Measurements from ENCODE around the gene NECTIN3.

NECTIN3 gene

GRCh38 chr3:111087924-111088469 is 16.4 kb downstream of the NECTIN3 start:
- no peak for DNase-seq

DNA sequence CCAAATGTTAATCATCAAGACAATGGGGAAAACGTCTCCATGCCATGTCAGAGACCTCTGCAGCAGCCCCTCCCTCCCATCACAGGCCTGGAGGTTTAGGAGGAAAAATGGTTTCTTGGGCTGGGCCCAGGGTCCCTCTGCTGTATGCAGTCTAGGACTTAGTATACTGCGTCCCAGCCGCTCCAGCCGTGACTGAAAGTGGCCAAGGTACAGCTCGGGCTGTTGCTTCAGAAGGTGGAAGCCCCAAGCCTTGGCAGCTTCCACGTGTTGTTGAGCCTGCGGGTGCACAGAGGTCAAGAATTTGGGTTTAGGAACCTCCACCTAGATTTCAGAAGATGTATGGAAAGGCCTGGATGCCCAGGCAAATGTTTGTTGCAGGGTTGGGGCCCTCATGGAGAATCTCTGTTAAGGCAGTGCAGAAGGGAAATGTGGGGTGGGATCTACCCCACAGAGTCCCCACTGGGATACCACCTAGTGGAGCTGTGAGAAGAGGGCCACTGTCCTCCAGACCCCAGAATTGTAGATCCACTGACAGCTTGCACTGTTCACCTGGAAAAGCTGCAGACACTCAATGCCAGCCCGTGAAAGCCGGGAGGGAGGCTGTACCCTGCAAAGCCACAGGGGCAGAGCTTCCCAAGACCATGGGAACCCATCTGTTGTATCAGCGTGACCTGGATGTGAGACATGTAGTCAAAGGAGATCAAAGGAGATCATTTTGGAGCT is 25.0 kb downstream of the NECTIN3 start:
- DNase-seq = no peak

DNA sequence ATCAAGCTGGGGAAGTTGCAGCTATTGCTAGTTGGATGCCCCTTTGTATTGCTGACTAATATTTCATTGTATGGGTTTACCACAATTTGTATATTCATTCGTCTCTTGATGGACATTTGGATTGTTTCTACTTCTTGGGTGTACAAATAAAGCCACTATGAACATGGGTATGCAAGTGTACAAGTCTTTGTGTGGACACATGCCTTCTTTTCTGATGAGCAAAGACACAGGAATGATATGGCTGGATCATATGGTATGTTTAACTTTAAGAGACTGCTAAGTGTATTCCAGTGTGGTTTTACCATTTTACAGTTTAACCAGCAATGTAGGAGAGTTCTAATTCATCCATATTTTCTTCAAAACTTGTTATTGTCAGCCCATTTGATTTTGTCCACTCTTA is 32.2 kb downstream of the NECTIN3 start:
- no peak for DNase-seq

GRCh38 chr3:111106993-111107661 is 35.5 kb downstream of the NECTIN3 start:
- DNase-seq = no peak

DNA sequence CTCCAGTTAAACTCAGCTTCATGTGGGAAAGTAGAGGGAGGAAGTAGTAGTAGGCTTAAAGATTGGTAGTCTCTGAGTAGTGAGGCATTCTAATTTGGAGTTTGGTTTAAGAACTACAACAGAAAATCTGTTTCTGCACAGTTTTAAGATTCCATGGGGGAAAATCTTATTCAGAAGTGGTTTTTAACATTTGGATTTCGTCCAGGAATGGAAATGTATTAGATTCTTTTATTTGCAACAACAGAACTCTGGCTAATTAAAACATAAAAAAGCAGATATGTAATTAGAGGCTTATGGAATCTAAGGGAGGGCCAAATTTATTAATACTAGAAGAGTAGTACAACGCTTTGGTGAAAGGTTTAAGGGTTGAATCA is 36.0 kb downstream of the NECTIN3 start:
- DNase-seq = no peak

DNA sequence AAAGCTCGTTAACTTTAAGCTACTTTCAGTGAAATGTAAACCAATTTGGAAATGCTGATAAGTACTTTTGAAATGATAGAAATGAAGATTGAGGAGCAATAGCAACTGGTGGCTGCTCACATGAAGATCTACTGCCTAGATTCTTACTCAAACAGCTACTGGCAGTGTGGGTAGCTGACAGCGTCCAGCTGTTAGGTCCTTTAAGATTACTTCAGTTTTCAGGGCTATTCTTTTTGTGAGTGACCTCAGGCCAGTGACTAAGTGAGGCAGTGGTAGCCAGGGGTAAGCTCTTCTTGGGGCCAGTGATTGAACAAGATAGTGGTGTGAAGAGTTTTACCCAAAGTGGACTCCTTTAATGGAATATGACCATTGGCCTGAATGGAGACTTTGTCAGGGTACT is 41.3 kb downstream of the NECTIN3 start:
- no peak for DNase-seq

- DNase-seq = no peak
These were observed 57.3 kb downstream of the NECTIN3 start for GRCh38 chr3:111128884-111129283.

DNA sequence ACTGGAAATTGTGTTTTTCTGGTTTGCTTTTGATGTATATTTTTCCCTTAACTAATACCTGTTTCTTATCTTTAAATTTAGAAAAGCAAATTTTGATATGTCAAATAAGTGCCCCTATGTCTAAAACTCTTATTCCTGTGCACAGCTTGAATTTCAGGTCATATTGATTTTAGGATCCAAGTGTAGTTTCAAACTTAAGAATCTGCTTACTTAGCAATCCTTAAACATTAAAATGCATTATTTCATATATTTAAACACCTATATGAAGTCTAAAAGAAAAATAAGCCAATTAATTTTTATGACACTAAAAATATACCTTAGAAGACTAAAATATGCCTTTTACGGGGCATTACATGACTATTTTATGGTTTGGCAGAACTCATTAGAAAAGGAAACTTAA is 59.2 kb downstream of the NECTIN3 start:
- DNase-seq = no peak

GRCh38 chr3:111134302-111134701 is 62.7 kb downstream of the NECTIN3 start:
- DNase-seq = no peak

- DNase-seq = no peak
These were observed 79.8 kb downstream of the NECTIN3 start for GRCh38 chr3:111151438-111151837.

GRCh38 chr3:111152496-111152895 is 80.9 kb downstream of the NECTIN3 start:
- DNase-seq = no peak

DNA sequence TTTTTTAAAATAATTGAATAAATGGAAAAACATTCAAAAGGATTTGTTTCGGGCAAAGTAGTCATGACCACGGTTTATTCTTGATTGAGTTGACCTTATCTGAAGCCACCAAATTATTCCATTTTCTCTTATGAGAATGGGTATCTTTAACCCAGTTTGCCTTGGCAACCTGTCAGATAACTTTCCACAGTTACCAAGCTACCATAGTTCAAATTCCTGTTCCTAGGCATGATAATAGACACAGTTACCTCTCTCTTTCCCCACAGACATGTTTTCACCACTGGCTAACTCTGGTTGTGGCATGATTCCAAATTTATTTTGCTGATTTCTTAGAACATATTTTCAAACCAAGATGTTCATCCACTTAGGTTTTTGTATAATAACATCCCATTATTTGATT is 84.9 kb downstream of the NECTIN3 start:
- no peak for DNase-seq

GRCh38 chr3:111159391-111159790 is 87.8 kb downstream of the NECTIN3 start:
- DNase-seq = no peak

DNA sequence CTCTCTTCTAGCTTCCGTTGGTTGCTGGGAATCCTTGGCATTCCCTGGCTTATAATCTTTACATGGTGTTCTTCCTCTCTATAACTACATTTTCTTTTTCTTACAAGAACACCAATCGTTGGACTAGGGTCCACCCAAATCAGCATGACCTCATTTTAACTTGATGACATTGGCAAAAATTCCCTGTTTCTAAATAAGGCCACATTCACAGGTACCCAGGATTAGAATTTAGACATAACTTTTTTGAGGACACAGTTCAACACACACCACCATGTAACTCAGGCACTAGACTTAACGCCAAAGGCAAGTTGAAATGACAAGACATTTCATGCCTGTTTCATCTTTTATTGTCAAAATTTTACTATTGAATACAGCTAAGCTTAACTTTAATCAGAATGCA is 93.0 kb downstream of the NECTIN3 start:
- DNase-seq = no peak

GRCh38 chr3:111165411-111165810 is 93.8 kb downstream of the NECTIN3 start:
- no peak for DNase-seq

- no peak for DNase-seq
These were observed 101.8 kb downstream of the NECTIN3 start for GRCh38 chr3:111173328-111173900.

DNA sequence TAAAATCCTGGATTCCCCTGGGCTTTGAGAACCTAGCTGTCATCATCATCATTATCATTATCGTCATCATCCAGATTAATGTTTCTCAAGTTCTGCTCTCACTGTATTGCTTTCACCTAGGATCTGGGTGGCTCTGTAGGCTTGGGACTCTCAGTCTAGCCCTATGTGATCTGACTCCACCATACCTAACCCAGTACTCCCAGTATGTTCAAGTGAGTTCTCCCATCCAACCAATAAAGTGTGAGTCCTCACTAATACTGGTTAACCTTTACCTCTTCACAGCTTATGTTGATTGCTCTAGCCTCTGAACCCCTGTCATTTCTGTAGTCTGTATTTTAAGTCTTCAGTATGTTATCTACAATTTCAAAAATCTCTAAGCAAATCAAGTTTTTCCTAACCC is 102.3 kb downstream of the NECTIN3 start:
- DNase-seq = no peak

- DNase-seq = no peak
These were observed 118.9 kb downstream of the NECTIN3 start for GRCh38 chr3:111190518-111190917.

GRCh38 chr3:111193472-111193871 is 121.9 kb downstream of the NECTIN3 start:
- no peak for DNase-seq

- DNase-seq = no peak
These were observed 122.4 kb downstream of the NECTIN3 start for GRCh38 chr3:111194048-111194447.

DNA sequence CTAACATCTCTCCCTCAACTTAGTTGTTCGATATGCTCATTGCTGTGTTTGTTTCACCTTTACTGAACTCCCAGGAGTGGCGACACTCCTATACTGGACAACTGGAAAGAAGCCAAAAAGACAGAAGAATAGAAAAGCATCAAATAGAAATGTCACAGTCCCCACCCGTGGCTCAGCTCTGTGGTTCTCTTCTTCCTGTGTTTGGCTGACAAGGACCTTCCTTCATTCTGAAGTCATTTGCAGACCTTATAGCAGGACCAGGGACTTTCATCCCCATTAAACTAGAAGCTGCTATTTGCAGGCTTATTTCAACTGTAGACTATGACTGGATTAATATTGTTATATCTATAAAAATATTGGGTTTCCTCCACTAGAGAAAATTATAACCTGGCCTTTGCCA is 125.9 kb downstream of the NECTIN3 start:
- no peak for DNase-seq

DNA sequence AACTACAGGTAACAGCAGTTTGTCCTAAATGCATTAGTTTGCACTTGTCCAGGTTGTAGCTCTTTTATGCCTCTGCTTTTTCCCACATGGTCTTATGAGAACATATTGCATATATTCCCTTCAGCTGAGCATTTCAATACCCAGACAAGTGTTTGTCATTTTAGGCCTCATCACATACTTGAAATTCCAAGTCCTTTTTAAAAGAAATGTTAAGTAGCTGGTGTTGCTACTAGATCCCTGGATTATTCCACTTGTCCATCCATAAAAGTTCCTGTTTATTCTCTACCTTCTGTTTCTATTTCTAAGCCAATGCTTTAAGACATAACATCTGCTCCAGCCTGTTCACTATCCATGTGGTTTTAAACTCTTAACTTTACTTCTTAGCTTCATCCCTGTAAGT is 128.4 kb downstream of the NECTIN3 start:
- no peak for DNase-seq

- DNase-seq = no peak
These were observed 138.5 kb downstream of the NECTIN3 start for GRCh38 chr3:111210003-111210711.

Measured in NCI-H774 (cell line).